ENCODE data around the gene ABCC2.

- TF ChIP-seq CTCF (conservative IDR thresholded peaks at IDR 0.05; ENCODE audit: low read length) (no peak), EZH2phosphoT487 (IDR thresholded peaks at IDR 0.05; ENCODE audit: borderline replicate concordance, low read depth, low read length) (no peak)
Observed at GRCh38 chr10:99740260-99740659, 42.2 kb upstream of the ABCC2 start.

All from OCI-LY7 (cell line).